Lung (tissue), 12 donors: Measurements from ENCODE around the gene CLCNKA. TPM values are rescaled to one million over a fixed set of nuclear protein-coding genes. Genes with fewer than 3 reads are reported as not detected.
"Not testable (repeated sequence)": the region's sequence is repeated elsewhere in the genome, so short reads cannot be mapped to it uniquely, and the experiment has no call there.

ENCODE experiments used
- ATAC-seq: fragments of 200-7000 bp; cut with Tn5 transposase; one replicate; pipeline ENCODE4 v1.9.1; 2020; ENCODE audit warnings: moderate number of reproducible peaks; ENCODE audit not compliant: insufficient read depth, low FRiP score
- DNase-seq, 3 donors: peaks; one replicate each; pipeline ENCODE4 v3.0.0-alpha.2; 2013 to 2017
- H3K27ac ChIP-seq, 2 donors: one replicate each; pipeline ENCODE4 v1.5.1; 2013; ENCODE audit warnings: mild to moderate bottlenecking in 2 of 2, moderate library complexity in 2 of 2, control low read depth in 1 of 2, inconsistent platforms in 1 of 2, low read depth in 1 of 2, low read length in 1 of 2
- H3K27me3 ChIP-seq, 3 donors: one replicate each; pipeline ENCODE4 v1.5.1; 2013; ENCODE audit warnings: low read length in 2 of 3; ENCODE audit not compliant: control insufficient read depth in 3 of 3, insufficient read depth in 3 of 3
- H3K36me3 ChIP-seq, 4 donors: one replicate each; pipeline ENCODE4 v1.5.1; 2013; ENCODE audit warnings: low read length in 4 of 4, mild to moderate bottlenecking in 1 of 4, moderate library complexity in 1 of 4; ENCODE audit not compliant: control insufficient read depth in 4 of 4, insufficient read depth in 4 of 4
- H3K4me1 ChIP-seq, 5 donors: one replicate each; pipeline ENCODE4 v1.5.1; 2013; ENCODE audit warnings: low read length in 5 of 5, mild to moderate bottlenecking in 2 of 5, moderate library complexity in 1 of 5; ENCODE audit not compliant: control insufficient read depth in 5 of 5, insufficient read depth in 5 of 5
- H3K4me3 ChIP-seq: one replicate; pipeline ENCODE4 v1.5.1; 2013; ENCODE audit warnings: mild to moderate bottlenecking, control low read depth, moderate library complexity
- H3K9ac ChIP-seq, 2 donors: one replicate each; pipeline ENCODE4 v1.5.1; 2013; ENCODE audit warnings: low read length in 2 of 2, control low read depth in 1 of 2; ENCODE audit not compliant: insufficient read depth in 1 of 2
- H3K9me3 ChIP-seq, 4 donors: one replicate each; pipeline ENCODE4 v1.5.1; 2013; ENCODE audit warnings: low read length in 3 of 4, mild to moderate bottlenecking in 1 of 4, moderate library complexity in 1 of 4; ENCODE audit not compliant: control insufficient read depth in 4 of 4, insufficient read depth in 3 of 4
- CTCF ChIP-seq: IDR thresholded peaks from 2 replicates; pipeline ENCODE4 v1.5.1; 2012; ENCODE audit warnings: mild to moderate bottlenecking; ENCODE audit errors: control extremely low read depth, extremely low read depth
- WGBS, 2 donors: extraction: QIAGEN DNeasy Blood & Tissue Kit; methylation state at CpG; one replicate each; pipeline ENCODE4 v1.1.7; 2013; 5-methylcytosine and 5-hydroxymethylcytosine counted together
- polyA plus RNA-seq, 2 donors: library from polyadenylated mRNA; stranded (reverse); fragments of 200-250 nt; gene quantifications; one replicate each; pipeline ENCODE4 v1.2.1, GENCODE V29; 2013
- total RNA-seq, 2 donors: library from RNA; depleted of rRNA in 1 of 2; stranded (reverse); fragments of >200 nt in 1 of 2; gene quantifications; one replicate each; pipeline ENCODE4 v1.2.1, GENCODE V29; 2014 to 2021
- donor health status: control.
- donor health status: control.
- donor health status: Bipolar disorder and iron deficiency.
- donor health status: healthy.
- donor health status: DM: yes; HTN: yes; CAD: no.

CLCNKA gene
- total and polyA plus RNA-seq, 4 donors: 0.10 to 1.3 (median 0.17) TPM; not detected in 1

DNA sequence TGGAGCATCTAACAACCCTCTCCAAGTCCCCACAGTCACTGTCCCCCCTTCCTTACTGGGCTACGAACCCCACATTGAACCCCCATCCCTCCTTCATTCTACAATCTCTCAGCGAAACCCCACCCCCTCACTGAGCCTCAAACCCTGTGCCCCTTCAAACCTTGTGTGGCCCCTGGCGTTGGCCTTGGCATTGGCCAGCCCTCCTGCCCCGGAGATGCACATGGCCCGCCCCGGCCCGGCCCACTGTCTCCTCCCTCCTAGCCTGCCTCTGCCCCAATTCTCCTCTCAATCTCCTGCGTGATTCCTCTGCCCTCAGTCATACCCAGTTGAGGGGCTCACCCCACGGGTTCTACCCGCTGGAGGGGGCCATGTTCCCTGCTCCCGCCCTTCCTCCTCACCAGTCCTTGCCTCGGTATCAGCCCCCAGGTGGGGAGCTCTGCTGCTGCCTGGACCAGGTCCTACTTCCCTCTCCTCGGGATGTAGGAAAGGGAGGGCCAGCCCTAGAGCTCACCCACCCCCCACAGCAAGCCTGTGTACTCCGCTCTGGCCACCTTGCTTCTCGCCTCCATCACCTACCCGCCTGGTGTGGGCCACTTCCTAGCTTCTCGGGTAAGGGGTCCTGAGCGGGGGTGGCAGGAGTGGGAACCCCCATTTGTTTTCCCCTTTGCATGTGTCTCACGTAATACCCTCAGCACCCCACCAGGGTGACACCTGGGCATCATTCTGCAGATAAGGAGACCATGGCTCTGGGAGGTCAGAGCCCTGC lies 6.6 kb downstream of the CLCNKA start:
- H3K36me3 ChIP-seq: no peaks in the 10 kb centered on the region
- H3K27me3 ChIP-seq: no peaks in the 10 kb centered on the region
- H3K9me3 ChIP-seq: no peaks in the 10 kb centered on the region
- no peak overlapping the region for H3K9ac ChIP-seq
- no peak for DNase-seq
- H3K27ac ChIP-seq: no peak overlapping the region
- ATAC-seq: no peak
- peaks cover 0 to 7% (median 0%) of the 10 kb centered on the region in 5 donors for H3K4me1 ChIP-seq
- WGBS, 2 donors: 59 to 65% methylated on average over 19 of the region's 19 CpGs
- H3K4me3 ChIP-seq: no peak overlapping the region
- TF ChIP-seq CTCF: no peak

- not testable (repeated sequence) for H3K36me3 ChIP-seq, ATAC-seq, H3K4me3 ChIP-seq, H3K27ac ChIP-seq, H3K27me3 ChIP-seq, H3K4me1 ChIP-seq, DNase-seq, H3K9ac ChIP-seq, H3K9me3 ChIP-seq
- 70 to 82% methylated on average over 6 to 13 of the region's 13 CpGs for WGBS, 2 donors
Observed at GRCh38 chr1:16029003-16029268, 7.1 kb downstream of the CLCNKA start.

GRCh38 chr1:16029288-16029687 lies 7.5 kb downstream of the CLCNKA start:
- H3K4me1 ChIP-seq: peaks cover 0 to 7% (median 0%) of the 10 kb centered on the region in 5 donors
- no peak overlapping the region for H3K4me3 ChIP-seq
- H3K36me3 ChIP-seq: no peaks in the 10 kb centered on the region
- WGBS, 2 donors: 88 to 100% methylated on average over 1 of the region's 1 CpG
- ATAC-seq (no peak), DNase-seq (no peak)
- H3K9ac ChIP-seq: no peak overlapping the region
- no peaks in the 10 kb centered on the region for H3K27me3 ChIP-seq
- no peak for TF ChIP-seq CTCF
- H3K9me3 ChIP-seq: no peaks in the 10 kb centered on the region
- H3K27ac ChIP-seq: no peak overlapping the region

DNA sequence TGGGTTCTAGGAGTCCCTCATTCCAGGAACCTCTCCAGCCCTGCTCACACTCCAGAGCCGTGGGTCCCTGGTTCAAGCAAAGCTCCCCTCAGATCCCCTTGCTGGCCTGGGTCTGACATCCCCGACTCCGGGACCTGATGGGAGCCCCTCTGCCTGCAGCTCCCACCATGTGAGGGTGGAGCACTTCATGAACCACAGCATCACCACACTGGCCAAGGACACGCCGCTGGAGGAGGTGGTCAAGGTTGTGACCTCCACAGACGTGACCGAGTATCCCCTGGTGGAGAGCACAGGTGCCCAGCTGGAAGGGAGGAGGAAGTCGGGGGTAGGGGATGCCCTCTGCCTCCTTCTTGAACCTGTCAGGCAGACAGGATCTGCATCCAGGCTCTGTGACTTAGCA lies 9.7 kb downstream of the CLCNKA start:
- H3K4me3 ChIP-seq: no peak overlapping the region
- no peak for TF ChIP-seq CTCF
- WGBS, 2 donors: 83 to 88% methylated on average over 8 of the region's 8 CpGs
- H3K27me3 ChIP-seq: no peaks in the 10 kb centered on the region
- no peaks in the 10 kb centered on the region for H3K36me3 ChIP-seq
- H3K9me3 ChIP-seq: no peaks in the 10 kb centered on the region
- no peak overlapping the region for H3K9ac ChIP-seq
- no peak for ATAC-seq
- peaks cover 0 to 7% (median 0%) of the 10 kb centered on the region in 5 donors for H3K4me1 ChIP-seq
- H3K27ac ChIP-seq: no peak overlapping the region
- no peak for DNase-seq
